Limb (tissue), 2 donors: ENCODE data around the gene ADRA2C.

Source experiments
- DNase-seq, 2 donors: peaks; one replicate each; pipeline ENCODE4 v3.0.0-alpha.2; 2016; ENCODE audit errors: extremely low spot score in 2 of 2

Gene ADRA2C

GRCh38 chr4:3775005-3775404 is 8.8 kb downstream of the ADRA2C start:
- DNase-seq = no peak

DNA sequence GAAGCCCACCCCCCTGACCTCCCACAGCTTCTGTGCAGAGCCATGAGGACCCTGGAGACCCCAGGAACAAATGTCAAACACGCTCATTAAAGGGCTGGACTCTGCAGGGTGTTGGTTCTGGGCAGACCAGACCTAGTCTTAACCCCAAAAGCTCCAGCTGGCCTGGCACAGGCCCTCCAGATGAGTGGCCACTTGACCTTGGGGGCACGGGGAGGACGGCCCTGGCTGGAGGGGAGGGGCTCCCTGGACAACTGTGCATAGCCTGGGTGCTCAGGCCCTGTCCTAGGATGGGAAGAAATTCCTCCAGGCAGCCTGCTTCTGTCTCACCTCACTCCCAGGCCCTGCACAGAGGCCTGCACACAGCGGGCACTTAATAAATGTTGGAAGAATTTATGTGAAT is 9.4 kb downstream of the ADRA2C start:
- DNase-seq = no peak

GRCh38 chr4:3776166-3777032 is 10.2 kb downstream of the ADRA2C start:
- DNase-seq = no peak

DNA sequence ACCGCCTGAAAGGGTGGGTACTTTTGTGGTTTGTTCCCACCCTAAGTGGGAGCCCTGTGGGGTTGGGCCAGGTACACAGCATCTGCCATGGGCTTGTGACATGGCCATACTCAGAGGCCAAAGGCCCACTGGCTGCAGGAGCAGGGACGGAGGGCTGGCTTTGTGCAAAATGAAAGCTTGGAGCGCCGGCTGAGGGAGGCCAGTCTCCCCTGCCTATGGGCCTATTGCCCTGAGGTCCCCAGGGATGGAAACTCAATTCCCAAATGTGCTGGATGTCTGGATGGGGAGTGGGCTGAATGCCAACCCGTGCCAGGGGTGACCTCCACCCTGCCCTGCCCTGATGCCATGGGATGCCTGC is 10.8 kb downstream of the ADRA2C start:
- DNase-seq = no peak

DNA sequence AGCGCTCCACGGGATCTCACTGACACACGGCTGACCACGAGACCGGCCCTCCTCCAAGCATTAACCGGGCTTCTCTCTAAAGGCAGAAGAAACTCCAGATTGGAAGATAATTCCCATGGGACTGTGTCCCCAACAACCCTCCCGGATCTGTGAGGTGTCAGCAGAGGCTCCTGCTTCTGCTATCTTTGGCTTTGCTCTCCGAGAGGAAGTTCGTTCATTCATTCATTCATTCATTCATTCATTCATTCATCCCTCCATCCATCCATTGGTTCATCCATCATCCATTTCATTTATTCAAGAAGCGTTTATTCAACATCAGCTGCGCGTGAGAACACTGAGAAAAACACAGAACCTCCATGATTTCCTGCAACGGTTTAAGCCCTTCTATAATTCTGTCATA is 11.5 kb downstream of the ADRA2C start:
- no peak for DNase-seq

- DNase-seq = no peak
Measured at GRCh38 chr4:3779509-3779908, 13.3 kb downstream of the ADRA2C start.

GRCh38 chr4:3780347-3781171 is 14.4 kb downstream of the ADRA2C start:
- no peak for DNase-seq

DNA sequence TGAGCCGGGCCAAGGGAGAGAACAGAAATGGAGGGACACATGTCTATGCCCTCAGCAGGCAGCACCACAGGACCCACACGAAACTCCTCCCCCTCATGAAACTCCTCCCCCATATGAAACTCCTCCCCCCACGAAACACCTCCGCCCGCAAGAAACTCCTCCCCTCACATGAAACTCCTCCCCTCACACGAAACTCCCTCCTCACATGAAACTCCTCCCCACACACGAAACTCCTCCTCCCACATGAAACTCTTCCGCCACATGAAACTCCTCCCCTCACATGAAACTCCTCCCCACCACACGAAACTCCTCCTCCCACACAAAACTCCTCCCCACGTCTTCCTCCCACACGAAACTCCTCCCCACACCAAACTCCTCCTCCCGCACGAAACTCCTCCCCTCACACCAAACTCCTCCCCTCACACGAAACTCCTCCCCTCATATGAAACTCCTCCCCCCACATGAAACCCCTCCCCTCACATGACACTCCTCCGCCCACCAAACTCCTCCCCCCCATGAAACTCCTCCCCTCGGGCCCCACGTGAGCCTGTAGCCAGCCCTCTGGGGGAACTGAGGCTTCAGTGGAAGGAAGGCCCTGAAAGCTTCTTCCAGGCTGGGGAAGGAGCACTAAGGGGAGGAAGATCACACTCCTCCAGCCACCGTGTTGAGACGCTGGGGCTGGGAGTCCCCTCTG is 15.2 kb downstream of the ADRA2C start:
- no peak for DNase-seq

GRCh38 chr4:3781997-3782930 is 16.1 kb downstream of the ADRA2C start:
- DNase-seq = no peak

GRCh38 chr4:3783693-3784306 is 17.6 kb downstream of the ADRA2C start:
- peak in 1 of 2 donors; percentile 64 for DNase-seq

- no peak for DNase-seq
Measured at GRCh38 chr4:3784454-3785291, 18.5 kb downstream of the ADRA2C start.

- no peak for DNase-seq
Measured at GRCh38 chr4:3785292-3785565, 19.0 kb downstream of the ADRA2C start.

DNA sequence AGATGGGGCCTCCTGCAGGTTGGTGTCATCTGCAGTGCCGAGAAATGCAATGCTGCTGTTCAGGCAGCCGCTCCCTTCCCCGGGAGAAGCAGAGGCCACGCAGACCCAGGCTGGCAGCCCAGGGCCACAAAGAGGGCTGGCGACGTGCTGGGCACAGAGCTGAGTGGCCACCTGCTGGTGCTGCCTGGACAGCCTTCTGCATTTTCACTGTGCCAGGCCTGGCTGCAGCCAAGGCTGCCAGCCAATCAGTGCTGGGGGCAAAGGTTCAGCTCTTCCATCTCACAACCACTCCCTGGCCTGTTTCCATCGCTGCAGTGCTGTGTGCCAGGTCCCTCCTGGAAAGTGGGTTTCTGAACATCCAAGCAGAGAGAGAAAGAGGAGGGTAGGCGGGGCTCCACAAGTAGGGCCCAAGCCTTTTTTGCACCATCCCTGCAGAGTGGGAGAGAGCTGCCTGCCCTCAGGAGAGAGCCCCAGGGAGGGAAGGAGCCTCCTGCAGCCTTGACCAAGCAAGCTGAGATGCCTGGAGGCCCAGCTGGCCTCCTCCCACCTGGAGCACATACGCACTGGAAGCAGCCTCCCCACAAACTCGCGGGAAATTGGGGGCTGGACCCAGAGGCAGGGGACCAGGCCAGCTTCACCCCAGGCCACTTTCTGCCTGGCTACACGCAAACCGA is 20.1 kb downstream of the ADRA2C start:
- DNase-seq = peak in 1 of 2 donors; percentile 54

GRCh38 chr4:3787489-3788365 is 21.5 kb downstream of the ADRA2C start:
- DNase-seq = no peak

GRCh38 chr4:3788366-3788660 is 22.1 kb downstream of the ADRA2C start:
- no peak for DNase-seq

DNA sequence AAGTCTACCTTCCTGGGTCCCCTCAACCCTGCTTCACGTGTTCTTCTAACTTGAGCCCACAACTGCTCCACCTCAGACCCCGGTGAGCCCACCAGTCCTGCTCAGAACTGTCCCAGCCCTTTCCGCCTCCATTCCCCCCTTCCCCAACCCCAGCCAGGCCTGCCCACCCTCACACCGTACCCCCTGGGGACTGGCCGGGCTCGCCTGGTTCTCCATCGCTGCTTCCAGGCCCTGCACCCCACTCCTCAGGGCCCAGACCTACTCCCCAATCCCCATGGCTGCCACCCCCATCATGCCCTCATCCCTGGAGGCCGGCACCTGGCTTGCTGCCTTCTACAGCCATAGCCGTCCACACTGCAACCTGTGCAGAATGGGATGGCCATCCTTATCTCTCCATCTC is 23.4 kb downstream of the ADRA2C start:
- DNase-seq = no peak

DNA sequence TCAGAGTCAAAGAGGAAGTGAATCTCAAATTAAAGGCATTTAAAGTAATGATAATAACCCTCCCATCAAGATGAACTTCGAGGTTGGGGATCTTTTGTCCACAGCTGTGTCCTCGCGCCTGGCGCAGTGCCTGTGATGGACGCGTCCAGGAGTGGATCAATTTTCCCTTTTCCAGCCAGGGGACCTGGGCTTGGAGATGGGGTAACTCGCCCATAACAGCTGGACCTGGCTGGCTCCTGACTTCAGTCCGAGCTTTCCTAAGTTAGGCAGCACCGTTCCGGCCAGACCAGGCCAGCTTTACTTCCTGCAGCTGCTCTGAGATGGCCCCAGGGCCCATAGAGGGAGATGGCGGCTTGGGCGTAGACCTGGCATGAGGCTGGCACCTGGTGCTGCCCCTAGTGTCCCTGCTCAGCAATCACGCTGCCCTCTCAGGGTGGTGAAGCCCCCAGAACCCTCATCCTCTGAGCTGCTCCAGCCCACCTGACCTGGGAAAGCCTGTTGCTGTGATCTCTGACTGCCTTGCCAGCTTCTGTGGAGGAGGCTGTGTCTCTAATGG is 23.9 kb downstream of the ADRA2C start:
- DNase-seq = no peak

DNA sequence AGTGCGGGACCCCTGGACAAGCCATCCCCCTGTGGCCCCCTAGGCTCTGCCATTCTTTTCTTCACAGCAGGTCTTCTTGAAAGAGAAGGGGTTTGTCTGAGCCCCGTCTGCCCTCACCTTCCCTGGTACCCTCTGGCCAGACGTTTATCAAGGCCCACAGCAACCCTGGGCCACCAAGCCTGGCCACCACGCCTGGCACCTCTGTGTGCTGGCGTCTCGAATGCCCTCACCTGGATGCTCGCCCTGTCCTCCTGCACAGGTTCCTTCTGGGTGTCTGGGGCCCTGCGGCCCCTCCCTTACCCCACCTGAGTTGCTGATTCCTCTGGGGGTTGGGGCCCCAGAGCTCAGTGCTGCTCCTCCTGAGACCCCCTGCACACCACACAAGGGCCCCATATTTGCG is 25.1 kb downstream of the ADRA2C start:
- DNase-seq = no peak
